SU-DHL-6 (cell line): ENCODE measurements around the gene CHL1.

Experiments used
- H2AFZ ChIP-seq: fragments of 200-600 bp; sonication (generic); 2 replicates; pipeline ENCODE4 v1.6.1; 2014; ENCODE audit warnings: low read depth, mild to moderate bottlenecking, moderate library complexity, mixed read lengths, antibody characterized with exemption, low read length; ENCODE audit not compliant: severe bottlenecking
- H3F3A ChIP-seq: fragments of 200-600 bp; shearing (Covaris generic); 2 replicates; pipeline ENCODE4 v1.6.0; 2016; ENCODE audit warnings: antibody characterized with exemption, mild to moderate bottlenecking; ENCODE audit not compliant: insufficient read depth
- H3K27ac ChIP-seq: fragments of 200-600 bp; sonication (generic); 2 replicates; pipeline ENCODE4 v1.5.1; 2016; ENCODE audit warnings: low read depth, mild to moderate bottlenecking, low read length, moderate library complexity, mixed read lengths
- H3K27me3 ChIP-seq: fragments of 200-600 bp; sonication (generic), shearing (Covaris generic); 2 replicates; pipeline ENCODE4 v1.6.0; 2014; ENCODE audit warnings: mild to moderate bottlenecking, low read length
- H3K36me3 ChIP-seq: fragments of 200-600 bp; sonication (generic); 2 replicates; pipeline ENCODE4 v1.6.1; 2014; ENCODE audit warnings: mild to moderate bottlenecking, low read length, mixed read lengths
- H3K4me2 ChIP-seq: fragments of 300-600, 200-600 bp; shearing (Covaris generic), sonication (generic); 2 replicates; pipeline ENCODE4 v1.6.0; 2014; ENCODE audit warnings: low read length, low read depth, mild to moderate bottlenecking; ENCODE audit not compliant: poor library complexity, severe bottlenecking
- H3K4me3 ChIP-seq: fragments of 200-600 bp; sonication (generic); 2 replicates; pipeline ENCODE4 v1.5.1; 2014; ENCODE audit warnings: antibody characterized with exemption, low read length, mild to moderate bottlenecking, mixed read lengths; ENCODE audit not compliant: insufficient read depth, poor library complexity, severe bottlenecking
- H3K79me2 ChIP-seq: fragments of 200-600 bp; sonication (generic); 2 replicates; pipeline ENCODE4 v1.6.1; 2014; ENCODE audit warnings: mild to moderate bottlenecking, low read length, moderate library complexity; ENCODE audit not compliant: insufficient read depth
- H3K9ac ChIP-seq: fragments of 200-600 bp; sonication (generic); 2 replicates; pipeline ENCODE4 v1.7.0; 2014; ENCODE audit warnings: mild to moderate bottlenecking, low read length
- H3K9me2 ChIP-seq: fragments of 200-600 bp; sonication (generic); replicated peaks from 2 replicates; pipeline ENCODE4 v1.6.1; 2014; ENCODE audit warnings: low read length; ENCODE audit not compliant: insufficient read depth
- H3K9me3 ChIP-seq: fragments of 200-600 bp; sonication (generic); 2 replicates; pipeline ENCODE4 v1.6.1; 2014; ENCODE audit warnings: low read length, mixed read lengths; ENCODE audit not compliant: insufficient read depth
- H4K20me1 ChIP-seq: fragments of 200-600 bp; sonication (generic); 2 replicates; pipeline ENCODE4 v1.6.1; 2014; ENCODE audit warnings: low read depth, mild to moderate bottlenecking, antibody characterized with exemption, low read length, moderate library complexity, mixed read lengths
- CTCF ChIP-seq: fragments of 200-600 bp; sonication (generic); IDR thresholded peaks from one replicate; pipeline ENCODE4 v1.5.1; 2017; ENCODE audit warnings: antibody characterized with exemption, mild to moderate bottlenecking, low read length, moderate library complexity; ENCODE audit not compliant: insufficient read depth, poor library complexity, severe bottlenecking
- EZH2phosphoT487 ChIP-seq: fragments of 200-600 bp; sonication (generic), shearing (Covaris generic); conservative IDR thresholded peaks from 2 replicates; pipeline ENCODE4 v1.6.1; 2018; ENCODE audit warnings: mild to moderate bottlenecking, antibody characterized with exemption, low read length, moderate library complexity, mixed read lengths

Gene CHL1

GRCh38 chr3:354432-354831 is 157.9 kb downstream of the CHL1 start:
- Histone ChIP-seq H3K36me3 (no peaks in the 10 kb centered on the region), H3K4me2 (no peak overlapping the region), H3K4me3 (no peak overlapping the region), H3K9me2 (no peaks in the 10 kb centered on the region), H3K9me3 (no peaks in the 10 kb centered on the region), H3K27me3 (no peaks in the 10 kb centered on the region), H3K79me2 (no peaks in the 10 kb centered on the region), H2AFZ (no peak overlapping the region), H3K9ac (no peak overlapping the region), H4K20me1 (no peaks in the 10 kb centered on the region), H3K27ac (no peak overlapping the region), H3F3A (no peaks in the 10 kb centered on the region; the same call in 1 of the 2 replicates)
- peak; percentile 62 for TF ChIP-seq CTCF
- no peak for TF ChIP-seq EZH2phosphoT487

DNA sequence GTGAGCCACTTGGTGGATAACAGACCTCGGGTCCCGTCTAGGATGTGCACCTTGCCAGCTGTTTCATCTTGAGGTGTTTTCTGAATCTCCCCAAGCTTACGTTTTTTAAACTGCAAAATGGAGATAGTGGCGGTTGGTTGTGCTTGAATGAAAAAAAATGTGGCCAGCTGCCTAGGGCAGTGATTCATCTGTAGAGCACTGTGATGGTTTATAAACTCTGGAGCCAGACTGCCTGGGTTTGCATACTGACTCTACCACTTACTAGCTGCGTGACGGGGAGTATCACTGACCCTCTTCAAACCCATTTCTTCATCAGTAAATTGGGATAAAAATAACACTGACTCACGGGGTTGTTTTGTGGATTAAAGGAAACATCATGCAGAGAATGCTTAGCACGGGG is 159.1 kb downstream of the CHL1 start:
- no peaks in the 10 kb centered on the region for H4K20me1 ChIP-seq
- no peak overlapping the region for H2AFZ ChIP-seq
- no peaks in the 10 kb centered on the region; the same call in 1 of the 2 replicates for H3F3A ChIP-seq
- H3K36me3 ChIP-seq, result no peaks in the 10 kb centered on the region
- H3K4me3 ChIP-seq, result no peak overlapping the region
- H3K79me2 ChIP-seq, result no peaks in the 10 kb centered on the region
- H3K27me3 ChIP-seq, result no peaks in the 10 kb centered on the region
- no peak overlapping the region for H3K27ac ChIP-seq
- H3K9me2 ChIP-seq, result no peaks in the 10 kb centered on the region
- H3K9me3 ChIP-seq, result no peaks in the 10 kb centered on the region
- no peak overlapping the region for H3K9ac ChIP-seq
- H3K4me2 ChIP-seq, result no peak overlapping the region
- no peak for TF ChIP-seq EZH2phosphoT487
- TF ChIP-seq CTCF, result no peak

DNA sequence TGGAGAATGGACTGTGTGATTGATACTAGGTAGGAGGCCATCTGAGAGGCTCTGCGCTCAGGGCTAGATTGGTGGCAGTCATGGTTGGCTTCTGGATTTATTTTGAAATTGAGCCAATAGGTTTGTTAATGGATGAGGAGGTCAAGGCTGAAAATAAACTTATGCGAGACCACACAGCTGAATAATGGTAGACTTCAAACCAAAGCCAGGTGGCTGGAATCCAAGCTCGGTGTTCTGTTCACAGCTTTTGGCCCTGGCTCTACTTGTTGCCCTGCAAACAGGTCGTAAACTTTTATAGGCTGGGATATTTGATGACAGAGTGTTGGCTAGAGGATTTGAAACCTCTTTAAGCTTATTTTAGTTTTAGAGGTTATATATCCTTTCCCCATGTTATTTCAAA is 160.4 kb downstream of the CHL1 start:
- TF ChIP-seq EZH2phosphoT487 (no peak), CTCF (no peak)
- Histone ChIP-seq H3K4me2 (no peak overlapping the region), H2AFZ (no peak overlapping the region), H3K27me3 (no peaks in the 10 kb centered on the region), H3K9ac (no peak overlapping the region), H3K27ac (no peak overlapping the region), H3K9me2 (no peaks in the 10 kb centered on the region), H3K4me3 (no peak overlapping the region), H4K20me1 (no peaks in the 10 kb centered on the region), H3F3A (no peaks in the 10 kb centered on the region; the same call in 1 of the 2 replicates), H3K9me3 (no peaks in the 10 kb centered on the region), H3K79me2 (no peaks in the 10 kb centered on the region), H3K36me3 (no peaks in the 10 kb centered on the region)

DNA sequence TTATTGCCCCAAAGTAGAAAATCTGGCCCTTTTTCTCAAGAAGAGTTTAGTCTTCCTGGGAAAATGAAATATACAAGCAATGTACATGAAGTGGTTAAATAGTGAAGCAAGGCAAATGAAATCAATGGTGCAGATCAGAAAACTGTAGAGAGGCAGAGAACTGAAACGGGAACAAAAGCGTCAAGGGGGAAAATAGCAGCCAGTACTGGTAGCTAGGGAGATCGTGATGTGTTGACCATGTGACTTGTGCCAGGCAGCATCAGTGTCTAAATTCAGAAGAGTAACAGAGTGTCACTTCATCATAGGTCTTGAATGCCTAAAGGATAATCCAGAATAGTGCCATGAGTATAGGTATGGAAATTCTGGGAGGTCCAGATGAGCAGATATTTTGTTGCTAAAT is 163.1 kb downstream of the CHL1 start:
- Histone ChIP-seq H3K36me3 (no peaks in the 10 kb centered on the region), H4K20me1 (no peaks in the 10 kb centered on the region), H3F3A (no peaks in the 10 kb centered on the region), H3K9me2 (no peaks in the 10 kb centered on the region), H3K9ac (no peak overlapping the region), H3K4me2 (no peak overlapping the region), H3K27ac (no peak overlapping the region), H3K9me3 (no peaks in the 10 kb centered on the region), H3K79me2 (no peaks in the 10 kb centered on the region), H3K27me3 (no peaks in the 10 kb centered on the region), H3K4me3 (no peak overlapping the region), H2AFZ (no peak overlapping the region)
- TF ChIP-seq CTCF (no peak), EZH2phosphoT487 (no peak)
